ACC112 (cell line): ENCODE results near the gene STARD13.

Experiments used
- H2AFZ ChIP-seq: fragments of 200-600 bp; sonication (generic); one replicate; pipeline ENCODE4 v1.6.0; 2017; ENCODE audit warnings: antibody characterized with exemption, low read length; ENCODE audit not compliant: unreplicated experiment
- H3K27ac ChIP-seq: fragments of 200-600 bp; sonication (generic); 2 replicates; pipeline ENCODE4 v1.5.1; 2014; ENCODE audit warnings: low read depth, mild to moderate bottlenecking, antibody characterized with exemption, low read length, moderate library complexity
- H3K27me3 ChIP-seq: fragments of 200-600 bp; sonication (generic); 2 replicates; pipeline ENCODE4 v1.6.1; 2014; ENCODE audit warnings: mild to moderate bottlenecking, antibody characterized with exemption, low read length, moderate library complexity, mixed read lengths; ENCODE audit not compliant: insufficient read depth
- H3K36me3 ChIP-seq: fragments of 200-600 bp; sonication (generic); 2 replicates; pipeline ENCODE4 v1.6.1; 2016; ENCODE audit warnings: mild to moderate bottlenecking, antibody characterized with exemption, low read length, moderate library complexity, mixed read lengths; ENCODE audit not compliant: insufficient read depth
- H3K4me1 ChIP-seq: fragments of 200-600 bp; sonication (generic); one replicate; pipeline ENCODE4 v1.6.1; 2016; ENCODE audit warnings: low read length, mixed read lengths; ENCODE audit not compliant: insufficient read depth, unreplicated experiment, control insufficient read depth
- H3K4me3 ChIP-seq: fragments of 200-600 bp; sonication (generic); 2 replicates; pipeline ENCODE4 v1.5.1; 2014; ENCODE audit warnings: mild to moderate bottlenecking, low read depth, low read length
- H3K79me2 ChIP-seq: fragments of 200-600 bp; sonication (generic); one replicate; pipeline ENCODE4 v1.6.0; 2016; ENCODE audit warnings: low read length; ENCODE audit not compliant: control insufficient read depth, unreplicated experiment, insufficient read depth

Gene STARD13

DNA sequence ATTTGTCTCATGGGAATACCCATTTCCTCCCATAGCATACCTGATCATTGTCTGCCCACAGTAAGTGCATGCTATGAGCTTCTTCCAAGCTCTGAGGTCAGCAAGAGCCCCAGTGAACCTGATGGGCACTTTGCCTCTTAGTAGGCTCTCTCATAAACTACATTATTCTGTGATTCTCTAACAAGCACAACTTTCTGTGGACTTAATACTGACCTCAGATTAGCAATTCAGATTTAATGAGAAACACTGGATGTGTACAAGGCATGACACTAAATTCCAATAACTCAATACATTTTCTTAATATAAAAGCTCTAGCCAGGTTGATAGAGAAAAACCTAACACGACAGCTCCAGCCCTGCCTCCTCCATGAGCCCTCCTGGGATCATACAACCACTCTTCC is 23.3 kb upstream of the STARD13 start:
- no peaks in the 10 kb centered on the region for H3K4me1 ChIP-seq
- no peaks in the 10 kb centered on the region for H3K27me3 ChIP-seq
- no peak overlapping the region for H2AFZ ChIP-seq
- H3K36me3 ChIP-seq, result no peaks in the 10 kb centered on the region
- H3K79me2 ChIP-seq, result peaks cover 6% of the 10 kb centered on the region
- no peak overlapping the region for H3K4me3 ChIP-seq
- no peak overlapping the region for H3K27ac ChIP-seq

DNA sequence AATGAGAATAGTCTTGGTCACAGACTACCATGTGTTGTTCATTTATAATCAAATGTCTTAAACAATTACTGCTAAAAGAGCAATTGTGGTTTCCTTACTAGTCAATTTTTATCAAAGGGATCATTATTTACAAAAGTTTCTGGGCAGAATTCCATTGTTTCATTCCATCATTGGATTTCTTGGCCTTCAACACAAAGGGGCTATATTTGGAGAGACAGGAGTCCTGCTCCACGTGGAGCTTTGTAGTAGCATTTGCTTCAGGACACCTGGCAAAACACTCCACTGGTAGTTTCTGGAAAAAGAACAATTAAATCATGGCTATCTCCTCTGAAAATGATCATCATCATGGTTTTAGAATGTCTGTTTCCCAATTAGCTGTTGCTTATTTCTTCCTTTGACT is 22.3 kb upstream of the STARD13 start:
- Histone ChIP-seq H2AFZ (no peak overlapping the region), H3K4me3 (no peak overlapping the region), H3K27ac (no peak overlapping the region), H3K27me3 (no peaks in the 10 kb centered on the region), H3K4me1 (no peaks in the 10 kb centered on the region), H3K79me2 (peaks cover 6% of the 10 kb centered on the region), H3K36me3 (no peaks in the 10 kb centered on the region)

DNA sequence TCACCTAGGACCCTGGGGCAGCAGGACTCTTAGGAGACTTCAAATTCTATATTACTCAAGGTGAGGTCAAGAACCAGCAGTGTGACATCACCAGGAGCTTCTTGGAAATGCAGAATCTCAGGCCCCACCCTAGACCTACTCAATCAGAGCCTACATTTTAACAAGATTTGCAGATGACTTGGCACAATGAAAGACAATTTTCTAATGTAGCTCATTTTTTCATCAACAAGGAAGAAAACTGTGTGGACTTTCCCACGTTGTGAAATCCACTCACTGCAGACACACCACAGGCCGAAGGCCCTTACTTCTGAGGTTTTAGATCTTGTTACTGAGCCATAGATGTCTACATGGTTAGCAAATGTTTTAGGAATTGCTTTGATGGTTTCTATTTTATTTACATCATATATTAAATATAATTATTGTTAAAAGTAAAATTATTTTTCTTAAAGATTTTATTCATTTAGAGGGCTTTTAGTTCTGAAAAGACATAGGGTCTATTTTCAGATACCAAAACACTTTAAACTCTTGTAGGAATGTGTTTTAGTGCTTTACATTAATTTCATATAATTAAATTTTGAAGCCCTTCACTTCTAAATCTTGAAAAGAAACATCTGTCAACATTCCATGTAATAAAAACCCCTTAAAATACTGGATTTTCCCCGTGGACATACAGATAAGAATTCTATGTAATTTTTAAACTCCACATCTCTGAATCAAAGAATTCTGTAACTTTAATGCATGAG is 18.5 kb upstream of the STARD13 start:
- no peak overlapping the region for H3K27ac ChIP-seq
- H3K27me3 ChIP-seq, result no peaks in the 10 kb centered on the region
- H3K4me1 ChIP-seq, result no peaks in the 10 kb centered on the region
- no peak overlapping the region for H3K4me3 ChIP-seq
- H3K79me2 ChIP-seq, result peaks cover 3% of the 10 kb centered on the region
- no peaks in the 10 kb centered on the region for H3K36me3 ChIP-seq
- H2AFZ ChIP-seq, result no peak overlapping the region

DNA sequence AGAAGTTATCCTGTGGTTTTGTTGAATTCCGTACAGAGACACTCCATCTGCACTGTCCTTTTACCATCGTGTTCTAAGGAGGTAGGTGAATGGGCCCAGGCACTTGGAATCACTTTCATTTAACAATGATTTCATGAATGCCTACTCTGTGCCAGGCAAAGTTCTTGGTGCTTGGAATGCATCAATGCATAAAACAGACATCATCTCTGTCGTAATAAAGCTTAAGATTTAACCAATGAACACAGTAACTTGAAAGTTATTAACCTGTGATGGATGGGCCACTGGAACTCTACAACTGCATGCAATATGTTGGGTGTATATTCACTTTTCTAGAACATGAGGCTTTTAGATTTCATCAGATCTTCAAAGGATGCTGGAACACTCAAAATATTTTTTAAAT is 14.1 kb upstream of the STARD13 start:
- Histone ChIP-seq H2AFZ (no peak overlapping the region), H3K4me3 (no peak overlapping the region), H3K79me2 (no peaks in the 10 kb centered on the region), H3K4me1 (no peaks in the 10 kb centered on the region), H3K27me3 (no peaks in the 10 kb centered on the region), H3K36me3 (no peaks in the 10 kb centered on the region), H3K27ac (no peak overlapping the region)

DNA sequence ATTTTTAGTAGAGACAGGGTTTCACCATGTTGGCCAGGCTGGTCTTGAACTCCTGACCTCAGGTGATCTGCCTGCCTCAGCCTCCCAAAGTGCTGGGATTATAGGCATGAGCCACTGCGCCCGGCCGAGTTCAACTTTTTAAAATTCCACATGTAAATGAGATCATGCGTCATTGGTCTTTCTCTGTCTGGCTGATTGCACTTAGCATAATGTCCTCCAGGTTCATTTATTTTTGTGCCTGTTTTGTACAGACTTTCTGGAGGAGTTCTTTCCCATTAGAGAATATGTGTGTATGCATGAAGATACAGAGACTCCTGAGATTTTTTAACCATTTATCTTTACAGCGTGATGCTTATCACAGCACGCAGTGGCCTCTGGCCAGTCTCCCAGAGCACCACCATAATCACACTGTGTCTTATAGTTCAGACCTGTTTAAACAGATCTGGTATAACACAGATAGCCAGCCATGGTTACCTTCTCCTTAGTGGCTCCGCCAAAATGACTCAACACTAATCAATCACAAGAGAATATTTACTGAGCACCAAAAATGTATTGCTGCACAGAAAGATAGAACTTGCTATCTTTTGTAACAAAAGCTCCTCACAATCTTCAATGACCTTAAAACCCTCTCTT is 11.4 kb upstream of the STARD13 start:
- H3K27ac ChIP-seq, result no peak overlapping the region
- H3K27me3 ChIP-seq, result no peaks in the 10 kb centered on the region
- no peak overlapping the region for H3K4me3 ChIP-seq
- no peaks in the 10 kb centered on the region for H3K36me3 ChIP-seq
- H3K79me2 ChIP-seq, result no peaks in the 10 kb centered on the region
- no peak overlapping the region for H2AFZ ChIP-seq
- peaks cover 7% of the 10 kb centered on the region for H3K4me1 ChIP-seq

DNA sequence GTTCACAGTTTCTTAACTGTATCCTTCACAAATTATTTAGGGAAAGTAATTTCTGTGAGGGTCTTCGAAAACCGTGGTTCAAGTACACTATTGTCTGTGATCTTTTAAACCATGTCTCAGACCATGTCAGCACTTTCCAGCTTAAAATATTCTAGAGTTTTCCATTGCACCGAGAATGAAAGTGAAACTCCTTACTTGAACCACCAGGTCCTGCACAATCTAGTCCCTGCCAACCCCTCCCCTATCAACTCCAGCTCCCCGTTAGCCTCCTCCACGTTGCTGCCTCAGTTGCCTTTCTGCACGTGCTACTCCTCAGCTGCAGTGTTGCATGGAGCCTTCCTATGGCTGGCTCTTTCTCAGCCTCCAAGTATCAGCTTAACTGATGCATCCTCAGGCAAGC is 7.2 kb upstream of the STARD13 start:
- H2AFZ ChIP-seq, result peak overlapping the region; percentile 51
- H3K27me3 ChIP-seq, result no peaks in the 10 kb centered on the region
- H3K79me2 ChIP-seq, result no peaks in the 10 kb centered on the region
- peaks cover 7% of the 10 kb centered on the region for H3K4me1 ChIP-seq
- H3K4me3 ChIP-seq, result peak overlapping the region; percentile 49
- H3K36me3 ChIP-seq, result no peaks in the 10 kb centered on the region
- no peak overlapping the region for H3K27ac ChIP-seq

DNA sequence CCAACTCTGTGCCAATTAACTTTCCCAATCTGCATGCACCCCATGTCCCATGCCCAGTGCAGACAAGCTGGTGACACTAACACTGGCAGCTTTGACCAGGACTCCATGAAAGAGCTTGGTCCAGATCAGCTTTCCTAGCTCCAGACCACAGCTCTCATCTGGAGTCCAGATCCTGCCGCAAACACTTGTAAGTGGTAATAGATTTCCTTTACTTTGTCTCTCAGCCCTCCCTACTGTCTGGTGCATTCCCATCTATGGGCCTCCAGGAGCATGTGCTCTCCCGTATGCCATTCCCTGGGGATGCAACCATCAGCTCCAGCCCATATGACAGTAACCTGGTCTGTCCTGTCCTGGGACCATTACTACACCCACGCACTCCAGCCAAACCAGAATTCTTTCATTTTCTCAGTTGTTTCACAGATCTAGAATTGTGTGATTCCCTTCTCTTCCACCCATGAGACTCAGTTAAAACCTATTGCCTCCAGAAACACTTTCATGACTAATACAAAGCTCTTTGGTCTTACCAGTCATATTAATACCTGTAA is 4.9 kb upstream of the STARD13 start:
- H3K27ac ChIP-seq, result no peak overlapping the region
- no peak overlapping the region for H3K4me3 ChIP-seq
- H3K36me3 ChIP-seq, result no peaks in the 10 kb centered on the region
- H2AFZ ChIP-seq, result no peak overlapping the region
- peaks cover 13% of the 10 kb centered on the region for H3K4me1 ChIP-seq
- H3K79me2 ChIP-seq, result peaks cover 8% of the 10 kb centered on the region
- H3K27me3 ChIP-seq, result no peaks in the 10 kb centered on the region

DNA sequence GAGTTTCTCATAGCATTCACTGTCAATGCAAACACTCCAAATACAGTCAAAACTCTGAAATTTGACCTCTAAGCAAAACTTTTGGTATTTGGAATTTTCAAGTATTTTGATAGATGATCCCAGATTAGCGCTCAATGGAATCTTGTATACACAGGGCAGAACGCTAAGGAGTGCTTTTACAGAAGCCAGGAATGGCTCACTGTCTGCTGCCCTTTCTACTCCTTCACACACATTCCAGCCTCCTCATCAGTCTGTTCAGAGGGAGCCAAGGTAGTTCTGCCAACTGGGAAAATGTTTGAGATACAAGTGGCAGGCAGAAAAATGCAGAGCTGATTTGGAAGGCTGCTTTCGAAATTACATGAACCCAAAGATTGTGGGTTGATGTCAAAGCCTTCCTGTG is 4.4 kb upstream of the STARD13 start:
- Histone ChIP-seq H3K79me2 (peaks cover 14% of the 10 kb centered on the region), H3K36me3 (no peaks in the 10 kb centered on the region), H3K27me3 (no peaks in the 10 kb centered on the region), H3K27ac (no peak overlapping the region), H3K4me3 (no peak overlapping the region), H3K4me1 (peaks cover 13% of the 10 kb centered on the region), H2AFZ (no peak overlapping the region)

DNA sequence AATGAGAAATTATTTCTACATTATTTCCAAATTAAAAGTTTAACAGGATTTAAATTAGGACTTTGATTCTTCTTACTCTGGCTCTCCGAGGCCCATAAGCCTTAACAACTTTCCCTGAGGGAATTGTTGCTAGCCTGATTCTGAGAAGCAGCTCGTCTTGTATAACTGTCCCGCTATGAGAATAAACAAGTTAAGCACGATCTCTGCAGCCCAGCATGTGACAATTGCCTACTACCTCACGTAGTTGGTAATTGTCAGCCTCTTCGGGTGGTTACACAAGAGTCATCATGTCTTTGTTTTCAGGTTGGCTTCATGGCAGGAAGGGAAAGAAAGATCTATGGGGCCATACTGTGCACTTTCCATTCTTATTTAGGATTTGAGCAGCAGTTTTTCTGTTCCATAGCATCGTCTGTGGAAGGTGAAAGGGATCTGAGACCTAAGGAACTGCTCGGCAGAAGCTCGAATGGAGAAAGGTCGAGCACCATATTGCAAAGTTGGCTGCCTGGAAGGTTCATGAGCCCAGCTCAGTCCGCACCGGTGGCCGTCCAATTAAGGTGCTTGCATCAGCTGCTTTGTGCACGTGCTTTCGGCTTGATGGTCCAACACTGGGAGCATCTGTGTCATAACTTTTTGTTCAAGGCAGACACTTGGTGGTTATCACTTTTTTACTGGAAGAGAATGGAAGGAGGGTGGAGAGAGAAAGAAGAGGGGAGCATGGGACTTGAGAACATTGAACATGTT is 1.8 kb upstream of the STARD13 start:
- H3K79me2 ChIP-seq, result peaks cover 40% of the 10 kb centered on the region
- peaks cover 7% of the 10 kb centered on the region; the same call in 1 of the 2 replicates for H3K36me3 ChIP-seq
- no peak overlapping the region for H3K4me3 ChIP-seq
- peaks cover 6% of the 10 kb centered on the region for H3K4me1 ChIP-seq
- H2AFZ ChIP-seq, result no peak overlapping the region
- no peaks in the 10 kb centered on the region for H3K27me3 ChIP-seq
- no peak overlapping the region for H3K27ac ChIP-seq

DNA sequence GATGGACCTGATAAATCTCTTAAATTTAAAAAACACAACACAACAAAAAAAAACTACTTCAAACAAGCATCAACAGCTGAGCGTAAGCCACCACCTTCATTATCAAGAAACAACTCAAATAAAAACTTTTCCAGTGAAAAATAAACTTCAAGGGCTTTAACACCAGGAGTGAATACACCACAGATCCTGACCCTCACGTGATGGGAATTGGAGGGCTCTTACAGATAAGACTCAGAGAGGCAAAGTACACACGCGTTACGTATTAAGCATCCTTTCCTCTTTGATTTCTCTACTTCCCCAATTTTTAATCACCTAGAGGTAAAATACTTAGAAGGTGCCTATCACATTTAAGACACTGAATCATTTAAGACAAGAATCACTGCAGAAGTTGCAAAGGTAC is 573 bp upstream of the STARD13 start:
- no peaks in the 10 kb centered on the region for H3K27me3 ChIP-seq
- peaks cover 52% of the 10 kb centered on the region for H3K79me2 ChIP-seq
- peak overlapping the region; percentile 99 for H3K27ac ChIP-seq
- no peak overlapping the region for H2AFZ ChIP-seq
- peak overlapping the region; percentile 84 for H3K4me3 ChIP-seq
- peaks cover 12% of the 10 kb centered on the region; the same call in 1 of the 2 replicates for H3K36me3 ChIP-seq
- H3K4me1 ChIP-seq, result peaks cover 16% of the 10 kb centered on the region
